ENCODE data around the gene ENDOG.

The ENDOG gene

DNA sequence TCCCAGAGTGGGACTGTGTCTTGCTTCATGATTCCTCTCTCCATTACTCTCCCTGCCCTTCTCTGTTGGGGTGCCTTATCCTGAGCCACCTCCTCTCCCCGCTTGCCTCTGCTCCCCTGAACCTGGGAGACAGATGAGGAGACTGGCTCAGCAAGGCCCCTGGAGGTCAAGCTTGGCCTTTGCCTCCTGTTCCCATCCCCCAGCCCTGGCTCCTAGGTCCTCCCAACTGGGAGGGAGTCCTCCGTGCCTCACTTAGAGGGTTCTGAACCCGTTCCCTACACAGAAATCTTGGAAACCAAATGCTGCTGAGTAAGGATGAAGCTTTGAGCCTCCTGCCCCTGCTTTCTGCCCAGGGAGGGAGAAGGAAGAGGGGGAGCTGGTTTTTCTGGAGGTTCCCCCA lies 9.8 kb upstream of the ENDOG start:
- H2AK5ac ChIP-seq (ENCODE audit: low read depth, low read length): no peak overlapping the region
- no peaks in the 10 kb centered on the region for H3K4me1 ChIP-seq (ENCODE audit: control insufficient read depth in 2 of 2, insufficient read depth in 1 of 2, low read depth in 1 of 2, low read length in 2 of 2)
- H3K27me3 ChIP-seq (ENCODE audit: control insufficient read depth in 3 of 3, insufficient read depth in 3 of 3, low read depth in 1 of 3, low read length in 3 of 3): no peaks in the 10 kb centered on the region
- no peaks in the 10 kb centered on the region for H3K79me1 ChIP-seq (ENCODE audit: low read depth, low read length)
- no CpG with 5 or more reads among the region's 3 CpGs for WGBS, 2 donors (ENCODE audit: extremely low coverage in 2 of 2, insufficient read length in 2 of 2, insufficient replicate concordance in 1 of 2)
- no peaks in the 10 kb centered on the region for H3K9me3 ChIP-seq (replicated peaks in 1 of 2; ENCODE audit: control insufficient read depth in 2 of 2, insufficient read depth in 1 of 2, low read depth in 1 of 2, low read length in 2 of 2)
- no peak overlapping the region for H3K14ac ChIP-seq (ENCODE audit: low read length)
- DNase-seq (ENCODE audit: low spot score): no peak
- H3K23ac ChIP-seq (ENCODE audit: low read depth, low read length, poor library complexity): no peak overlapping the region
- no peak overlapping the region for H2BK120ac ChIP-seq (ENCODE audit: low read depth, low read length)
- H3K27ac ChIP-seq (replicated peaks; ENCODE audit: low read length): no peak overlapping the region
- no peak overlapping the region for H3K4ac ChIP-seq (ENCODE audit: low read length)
- no peak overlapping the region for H2AFZ ChIP-seq (ENCODE audit: low read length)
- no peak overlapping the region for H3K4me3 ChIP-seq (ENCODE audit: low read length in 2 of 2)
- H3K4me2 ChIP-seq (ENCODE audit: insufficient read depth, low read length, poor library complexity, severe bottlenecking): no peak overlapping the region
- H2BK12ac ChIP-seq (ENCODE audit: low read length): no peak overlapping the region
- no peak overlapping the region for H4K8ac ChIP-seq (ENCODE audit: low read depth, low read length)
- peaks cover 21 to 54% of the 10 kb centered on the region in 2 donors for H3K36me3 ChIP-seq (replicated peaks in 1 of 2; ENCODE audit: control insufficient read depth in 2 of 2, insufficient read depth in 2 of 2, low read length in 2 of 2)
- no peak overlapping the region for H3K18ac ChIP-seq (ENCODE audit: low read length)
- H2BK15ac ChIP-seq (ENCODE audit: low read length): no peak overlapping the region
- H4K91ac ChIP-seq (ENCODE audit: low read depth, low read length, poor library complexity): no peak overlapping the region
- no peak overlapping the region for H3K9ac ChIP-seq (ENCODE audit: low read depth, low read length, poor library complexity)
- H2BK5ac ChIP-seq (ENCODE audit: low read length): no peak overlapping the region

DNA sequence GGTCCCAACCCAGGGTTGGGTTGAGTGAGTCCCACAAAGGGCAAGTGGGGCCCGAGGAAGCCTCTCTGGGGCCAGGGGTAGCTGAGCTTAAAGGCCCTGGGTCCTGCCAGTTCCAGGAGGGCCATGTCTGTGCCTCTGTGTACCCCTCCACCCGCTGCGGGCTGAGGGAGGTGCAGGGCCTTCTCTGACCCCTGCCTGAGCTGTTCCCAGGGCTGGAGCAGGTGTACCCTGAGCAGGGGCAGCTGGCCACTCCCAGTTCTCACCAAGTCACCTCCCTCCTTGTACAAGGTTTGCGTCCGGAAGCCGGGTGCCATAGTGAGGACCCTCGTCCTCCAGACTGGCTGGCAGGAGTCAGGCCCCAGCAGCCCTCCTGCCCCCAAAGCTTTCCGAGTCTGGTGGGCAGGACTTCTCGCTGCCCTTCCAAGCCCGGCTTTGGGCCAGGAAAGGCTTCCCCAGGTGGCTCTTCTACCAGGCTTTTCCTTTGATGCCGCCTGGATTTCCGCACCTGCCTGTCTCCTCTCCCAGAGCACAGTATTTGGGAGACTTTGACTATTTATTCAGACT lies 9.2 kb upstream of the ENDOG start:
- no peak overlapping the region for H3K27ac ChIP-seq (replicated peaks; ENCODE audit: low read length)
- H3K4me3 ChIP-seq (ENCODE audit: low read length in 2 of 2): no peak overlapping the region
- no CpG with 5 or more reads among the region's 12 CpGs for WGBS, 2 donors (ENCODE audit: extremely low coverage in 2 of 2, insufficient read length in 2 of 2, insufficient replicate concordance in 1 of 2)
- no peak overlapping the region for H3K23ac ChIP-seq (ENCODE audit: low read depth, low read length, poor library complexity)
- H2BK5ac ChIP-seq (ENCODE audit: low read length): no peak overlapping the region
- no peak for DNase-seq (ENCODE audit: low spot score)
- H2AFZ ChIP-seq (ENCODE audit: low read length): no peak overlapping the region
- peaks cover 17 to 48% of the 10 kb centered on the region in 2 donors for H3K36me3 ChIP-seq (replicated peaks in 1 of 2; ENCODE audit: control insufficient read depth in 2 of 2, insufficient read depth in 2 of 2, low read length in 2 of 2)
- H3K4ac ChIP-seq (ENCODE audit: low read length): no peak overlapping the region
- H3K9ac ChIP-seq (ENCODE audit: low read depth, low read length, poor library complexity): no peak overlapping the region
- H2BK12ac ChIP-seq (ENCODE audit: low read length): no peak overlapping the region
- H3K9me3 ChIP-seq (replicated peaks in 1 of 2; ENCODE audit: control insufficient read depth in 2 of 2, insufficient read depth in 1 of 2, low read depth in 1 of 2, low read length in 2 of 2): no peaks in the 10 kb centered on the region
- H3K18ac ChIP-seq (ENCODE audit: low read length): no peak overlapping the region
- H3K4me1 ChIP-seq (ENCODE audit: control insufficient read depth in 2 of 2, insufficient read depth in 1 of 2, low read depth in 1 of 2, low read length in 2 of 2): no peaks in the 10 kb centered on the region
- no peak overlapping the region for H2BK120ac ChIP-seq (ENCODE audit: low read depth, low read length)
- no peaks in the 10 kb centered on the region for H3K79me1 ChIP-seq (ENCODE audit: low read depth, low read length)
- H3K4me2 ChIP-seq (ENCODE audit: insufficient read depth, low read length, poor library complexity, severe bottlenecking): no peak overlapping the region
- H4K91ac ChIP-seq (ENCODE audit: low read depth, low read length, poor library complexity): no peak overlapping the region
- H3K14ac ChIP-seq (ENCODE audit: low read length): no peak overlapping the region
- no peak overlapping the region for H4K8ac ChIP-seq (ENCODE audit: low read depth, low read length)
- H3K27me3 ChIP-seq (ENCODE audit: control insufficient read depth in 3 of 3, insufficient read depth in 3 of 3, low read depth in 1 of 3, low read length in 3 of 3): no peaks in the 10 kb centered on the region
- H2BK15ac ChIP-seq (ENCODE audit: low read length): no peak overlapping the region
- H2AK5ac ChIP-seq (ENCODE audit: low read depth, low read length): no peak overlapping the region

DNA sequence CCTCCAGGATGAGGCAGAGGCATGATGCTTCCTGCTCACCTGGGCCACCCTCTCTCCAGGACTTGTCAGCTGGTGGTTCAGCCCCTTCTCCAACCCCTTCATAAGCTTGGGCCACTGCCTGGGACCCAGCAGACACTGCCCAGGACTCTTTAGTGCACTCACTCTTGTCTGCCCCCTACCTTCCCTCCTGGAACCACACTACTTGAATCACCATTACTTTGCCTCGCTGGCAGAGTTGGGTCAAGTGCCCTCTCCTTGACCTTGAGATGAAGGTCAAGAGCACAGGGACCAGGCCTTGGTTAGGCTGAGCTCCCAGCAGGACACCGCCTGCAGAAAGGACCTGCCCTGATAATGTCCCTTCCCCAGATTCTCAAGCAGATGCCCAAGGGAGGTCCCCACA lies 8.5 kb upstream of the ENDOG start:
- Histone ChIP-seq H3K18ac (ENCODE audit: low read length) (no peak overlapping the region), H3K14ac (ENCODE audit: low read length) (no peak overlapping the region), H3K4me2 (ENCODE audit: insufficient read depth, low read length, poor library complexity, severe bottlenecking) (no peak overlapping the region), H4K8ac (ENCODE audit: low read depth, low read length) (no peak overlapping the region), H3K4me3 (ENCODE audit: low read length in 2 of 2) (no peak overlapping the region), H3K79me1 (ENCODE audit: low read depth, low read length) (no peaks in the 10 kb centered on the region), H3K4me1 (ENCODE audit: control insufficient read depth in 2 of 2, insufficient read depth in 1 of 2, low read depth in 1 of 2, low read length in 2 of 2) (no peaks in the 10 kb centered on the region), H3K9ac (ENCODE audit: low read depth, low read length, poor library complexity) (no peak overlapping the region), H3K36me3 (replicated peaks in 1 of 2; ENCODE audit: control insufficient read depth in 2 of 2, insufficient read depth in 2 of 2, low read length in 2 of 2) (peaks cover 17 to 44% of the 10 kb centered on the region in 2 donors), H2BK15ac (ENCODE audit: low read length) (no peak overlapping the region), H3K4ac (ENCODE audit: low read length) (no peak overlapping the region), H3K23ac (ENCODE audit: low read depth, low read length, poor library complexity) (no peak overlapping the region), H2BK120ac (ENCODE audit: low read depth, low read length) (no peak overlapping the region), H2AK5ac (ENCODE audit: low read depth, low read length) (no peak overlapping the region), H3K27me3 (ENCODE audit: control insufficient read depth in 3 of 3, insufficient read depth in 3 of 3, low read depth in 1 of 3, low read length in 3 of 3) (no peaks in the 10 kb centered on the region), H2AFZ (ENCODE audit: low read length) (no peak overlapping the region), H2BK5ac (ENCODE audit: low read length) (no peak overlapping the region), H4K91ac (ENCODE audit: low read depth, low read length, poor library complexity) (no peak overlapping the region), H3K27ac (replicated peaks; ENCODE audit: low read length) (no peak overlapping the region), H2BK12ac (ENCODE audit: low read length) (no peak overlapping the region), H3K9me3 (replicated peaks in 1 of 2; ENCODE audit: control insufficient read depth in 2 of 2, insufficient read depth in 1 of 2, low read depth in 1 of 2, low read length in 2 of 2) (no peaks in the 10 kb centered on the region)
- no peak for DNase-seq (ENCODE audit: low spot score)
- no CpG with 5 or more reads among the region's 2 CpGs for WGBS, 2 donors (ENCODE audit: extremely low coverage in 2 of 2, insufficient read length in 2 of 2, insufficient replicate concordance in 1 of 2)

- no peak overlapping the region for H3K4ac ChIP-seq (ENCODE audit: low read length)
Observed at GRCh38 chr9:128810873-128811272, 7.4 kb upstream of the ENDOG start.

More at GRCh38 chr9:128810873-128811272, 7.4 kb upstream of the ENDOG start:
- peak overlapping the region; percentile 25 for H3K9ac ChIP-seq (ENCODE audit: low read depth, low read length, poor library complexity)
- H3K9me3 ChIP-seq (replicated peaks in 1 of 2; ENCODE audit: control insufficient read depth in 2 of 2, insufficient read depth in 1 of 2, low read depth in 1 of 2, low read length in 2 of 2): no peaks in the 10 kb centered on the region
- no peak overlapping the region for H3K18ac ChIP-seq (ENCODE audit: low read length)
- no peak overlapping the region for H3K14ac ChIP-seq (ENCODE audit: low read length)
- no peak overlapping the region for H2BK120ac ChIP-seq (ENCODE audit: low read depth, low read length)
- no peak overlapping the region for H2BK15ac ChIP-seq (ENCODE audit: low read length)
- H3K23ac ChIP-seq (ENCODE audit: low read depth, low read length, poor library complexity): no peak overlapping the region
- H2AFZ ChIP-seq (ENCODE audit: low read length): no peak overlapping the region
- no peak overlapping the region for H3K4me2 ChIP-seq (ENCODE audit: insufficient read depth, low read length, poor library complexity, severe bottlenecking)
- H3K27ac ChIP-seq (replicated peaks; ENCODE audit: low read length): no peak overlapping the region
- no peaks in the 10 kb centered on the region for H3K4me1 ChIP-seq (ENCODE audit: control insufficient read depth in 2 of 2, insufficient read depth in 1 of 2, low read depth in 1 of 2, low read length in 2 of 2)
- peaks cover 13 to 33% of the 10 kb centered on the region in 2 donors for H3K36me3 ChIP-seq (replicated peaks in 1 of 2; ENCODE audit: control insufficient read depth in 2 of 2, insufficient read depth in 2 of 2, low read length in 2 of 2)
- no peaks in the 10 kb centered on the region for H3K27me3 ChIP-seq (ENCODE audit: control insufficient read depth in 3 of 3, insufficient read depth in 3 of 3, low read depth in 1 of 3, low read length in 3 of 3)
- no peak overlapping the region for H3K4me3 ChIP-seq (ENCODE audit: low read length in 2 of 2)
- no peak overlapping the region for H2BK12ac ChIP-seq (ENCODE audit: low read length)
- H4K91ac ChIP-seq (ENCODE audit: low read depth, low read length, poor library complexity): no peak overlapping the region
- DNase-seq (ENCODE audit: low spot score): no peak
- no peaks in the 10 kb centered on the region for H3K79me1 ChIP-seq (ENCODE audit: low read depth, low read length)
- H2AK5ac ChIP-seq (ENCODE audit: low read depth, low read length): no peak overlapping the region
- H4K8ac ChIP-seq (ENCODE audit: low read depth, low read length): no peak overlapping the region
- no peak overlapping the region for H2BK5ac ChIP-seq (ENCODE audit: low read length)
- no CpG with 5 or more reads among the region's 5 CpGs for WGBS, 2 donors (ENCODE audit: extremely low coverage in 2 of 2, insufficient read length in 2 of 2, insufficient replicate concordance in 1 of 2)
